SU-DHL-6 (cell line): ENCODE results near the gene CERS6.

Experiments used
- H2AFZ ChIP-seq: fragments of 200-600 bp; sonication (generic); 2 replicates; pipeline ENCODE4 v1.6.1; 2014; ENCODE audit warnings: low read depth, mild to moderate bottlenecking, moderate library complexity, mixed read lengths, antibody characterized with exemption, low read length; ENCODE audit not compliant: severe bottlenecking
- H3F3A ChIP-seq: fragments of 200-600 bp; shearing (Covaris generic); 2 replicates; pipeline ENCODE4 v1.6.0; 2016; ENCODE audit warnings: antibody characterized with exemption, mild to moderate bottlenecking; ENCODE audit not compliant: insufficient read depth
- H3K27ac ChIP-seq: fragments of 200-600 bp; sonication (generic); 2 replicates; pipeline ENCODE4 v1.5.1; 2016; ENCODE audit warnings: low read depth, mild to moderate bottlenecking, low read length, moderate library complexity, mixed read lengths
- H3K27me3 ChIP-seq: fragments of 200-600 bp; sonication (generic), shearing (Covaris generic); 2 replicates; pipeline ENCODE4 v1.6.0; 2014; ENCODE audit warnings: mild to moderate bottlenecking, low read length
- H3K36me3 ChIP-seq: fragments of 200-600 bp; sonication (generic); 2 replicates; pipeline ENCODE4 v1.6.1; 2014; ENCODE audit warnings: mild to moderate bottlenecking, low read length, mixed read lengths
- H3K4me2 ChIP-seq: fragments of 300-600, 200-600 bp; shearing (Covaris generic), sonication (generic); 2 replicates; pipeline ENCODE4 v1.6.0; 2014; ENCODE audit warnings: low read length, low read depth, mild to moderate bottlenecking; ENCODE audit not compliant: poor library complexity, severe bottlenecking
- H3K4me3 ChIP-seq: fragments of 200-600 bp; sonication (generic); 2 replicates; pipeline ENCODE4 v1.5.1; 2014; ENCODE audit warnings: antibody characterized with exemption, low read length, mild to moderate bottlenecking, mixed read lengths; ENCODE audit not compliant: insufficient read depth, poor library complexity, severe bottlenecking
- H3K79me2 ChIP-seq: fragments of 200-600 bp; sonication (generic); 2 replicates; pipeline ENCODE4 v1.6.1; 2014; ENCODE audit warnings: mild to moderate bottlenecking, low read length, moderate library complexity; ENCODE audit not compliant: insufficient read depth
- H3K9ac ChIP-seq: fragments of 200-600 bp; sonication (generic); 2 replicates; pipeline ENCODE4 v1.7.0; 2014; ENCODE audit warnings: mild to moderate bottlenecking, low read length
- H3K9me2 ChIP-seq: fragments of 200-600 bp; sonication (generic); replicated peaks from 2 replicates; pipeline ENCODE4 v1.6.1; 2014; ENCODE audit warnings: low read length; ENCODE audit not compliant: insufficient read depth
- H3K9me3 ChIP-seq: fragments of 200-600 bp; sonication (generic); 2 replicates; pipeline ENCODE4 v1.6.1; 2014; ENCODE audit warnings: low read length, mixed read lengths; ENCODE audit not compliant: insufficient read depth
- H4K20me1 ChIP-seq: fragments of 200-600 bp; sonication (generic); 2 replicates; pipeline ENCODE4 v1.6.1; 2014; ENCODE audit warnings: low read depth, mild to moderate bottlenecking, antibody characterized with exemption, low read length, moderate library complexity, mixed read lengths
- CTCF ChIP-seq: fragments of 200-600 bp; sonication (generic); IDR thresholded peaks from one replicate; pipeline ENCODE4 v1.5.1; 2017; ENCODE audit warnings: antibody characterized with exemption, mild to moderate bottlenecking, low read length, moderate library complexity; ENCODE audit not compliant: insufficient read depth, poor library complexity, severe bottlenecking
- EZH2phosphoT487 ChIP-seq: fragments of 200-600 bp; sonication (generic), shearing (Covaris generic); conservative IDR thresholded peaks from 2 replicates; pipeline ENCODE4 v1.6.1; 2018; ENCODE audit warnings: mild to moderate bottlenecking, antibody characterized with exemption, low read length, moderate library complexity, mixed read lengths

Gene CERS6

DNA sequence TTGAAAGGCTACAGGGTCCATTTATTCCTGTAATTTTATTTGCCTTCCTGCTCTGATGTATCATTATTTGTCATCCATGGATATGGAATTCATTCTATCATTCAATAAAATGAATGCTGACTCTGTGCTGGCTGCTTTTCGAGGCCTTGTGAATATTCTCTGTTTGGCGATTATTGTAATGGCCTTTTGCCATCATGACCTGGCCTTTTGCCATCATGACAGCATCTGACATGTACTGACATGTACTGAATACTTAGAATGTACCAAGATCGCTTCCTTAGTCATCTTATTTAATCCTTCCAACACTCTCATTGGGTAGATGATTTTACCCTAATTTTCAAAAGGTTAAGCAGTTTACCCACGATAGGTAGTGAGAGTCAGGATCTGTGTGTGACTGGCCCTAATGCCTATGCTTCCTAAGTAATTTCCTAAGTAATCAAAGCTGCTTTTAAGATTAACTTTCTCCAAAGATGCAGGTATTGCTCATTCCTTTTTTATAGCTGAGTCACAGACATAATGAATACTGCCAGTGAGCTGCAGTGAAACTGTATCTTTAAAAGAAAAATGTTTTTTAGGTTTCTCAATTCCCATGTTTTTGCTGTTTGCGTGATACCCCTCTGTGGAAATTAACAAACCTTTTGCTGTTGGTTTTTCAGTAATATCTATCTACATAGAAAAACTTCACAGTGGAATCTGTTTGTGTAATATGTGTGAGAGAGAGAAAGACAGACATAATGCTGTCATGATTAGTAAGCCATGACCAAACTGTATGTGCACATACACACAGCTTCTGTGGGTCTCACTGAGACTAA, 127.8 kb downstream of the CERS6 start:
- TF ChIP-seq CTCF (no peak), EZH2phosphoT487 (no peak)
- Histone ChIP-seq H3K27ac (no peak overlapping the region), H3K36me3 (no peaks in the 10 kb centered on the region), H3K79me2 (no peaks in the 10 kb centered on the region), H3K4me2 (no peak overlapping the region), H3K9me2 (no peaks in the 10 kb centered on the region), H3K9ac (no peak overlapping the region), H3K27me3 (no peaks in the 10 kb centered on the region), H4K20me1 (no peaks in the 10 kb centered on the region), H3F3A (no peaks in the 10 kb centered on the region), H2AFZ (no peak overlapping the region), H3K4me3 (no peak overlapping the region), H3K9me3 (no peaks in the 10 kb centered on the region)

DNA sequence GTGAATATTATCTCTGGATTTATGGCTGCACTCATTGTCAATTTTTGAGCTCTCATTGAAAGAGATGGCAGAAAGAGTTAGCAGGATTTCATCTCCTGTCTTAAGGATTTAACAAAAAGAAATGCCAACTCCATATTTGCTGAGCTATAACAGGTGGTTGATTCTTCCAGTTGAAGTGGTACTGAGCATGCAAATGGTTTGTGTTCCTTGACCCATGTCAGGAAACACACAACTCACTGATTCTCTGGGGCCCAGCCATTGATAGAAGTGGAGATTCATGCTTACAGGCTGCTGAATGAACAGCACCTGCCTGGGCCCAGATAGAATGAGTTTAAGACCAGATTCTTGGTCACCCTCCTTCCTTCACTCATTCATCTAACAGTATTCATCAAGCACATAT, 128.8 kb downstream of the CERS6 start:
- no peaks in the 10 kb centered on the region for H3K79me2 ChIP-seq
- H2AFZ ChIP-seq, result no peak overlapping the region
- H3K9me2 ChIP-seq, result no peaks in the 10 kb centered on the region
- H3K27me3 ChIP-seq, result no peaks in the 10 kb centered on the region
- H3K4me2 ChIP-seq, result no peak overlapping the region
- TF ChIP-seq EZH2phosphoT487, result no peak
- TF ChIP-seq CTCF, result no peak
- H3K27ac ChIP-seq, result no peak overlapping the region
- H3F3A ChIP-seq, result no peaks in the 10 kb centered on the region
- no peak overlapping the region for H3K4me3 ChIP-seq
- H4K20me1 ChIP-seq, result no peaks in the 10 kb centered on the region
- H3K9me3 ChIP-seq, result no peaks in the 10 kb centered on the region
- no peak overlapping the region for H3K9ac ChIP-seq
- no peaks in the 10 kb centered on the region for H3K36me3 ChIP-seq

DNA sequence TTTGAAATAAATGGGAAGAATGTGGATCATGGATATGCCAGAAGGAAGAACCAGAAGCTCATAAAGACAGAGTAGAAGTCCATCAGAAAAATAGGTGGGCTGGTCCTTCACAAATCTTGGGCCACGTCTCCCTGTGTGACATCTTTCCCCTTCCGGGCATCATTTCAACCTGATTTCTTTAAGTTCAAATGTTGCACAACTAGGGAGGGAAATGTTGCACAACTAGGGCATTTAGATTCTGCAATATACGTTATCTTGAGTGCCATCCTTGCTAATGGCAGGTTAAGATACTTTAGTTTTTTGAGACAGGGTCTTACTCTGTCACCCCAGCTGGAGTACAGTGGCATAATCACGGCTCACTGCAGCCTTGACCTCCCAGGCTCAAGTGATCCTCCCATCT, 129.6 kb downstream of the CERS6 start:
- no peaks in the 10 kb centered on the region for H3K9me3 ChIP-seq

More for the DNA sequence above, 129.6 kb downstream of the CERS6 start:
- H4K20me1 ChIP-seq, result no peaks in the 10 kb centered on the region
- no peak for TF ChIP-seq CTCF
- TF ChIP-seq EZH2phosphoT487, result no peak
- H3K4me2 ChIP-seq, result no peak overlapping the region
- no peaks in the 10 kb centered on the region for H3K36me3 ChIP-seq
- H3F3A ChIP-seq, result no peaks in the 10 kb centered on the region
- H2AFZ ChIP-seq, result no peak overlapping the region
- no peaks in the 10 kb centered on the region for H3K79me2 ChIP-seq
- H3K27ac ChIP-seq, result no peak overlapping the region
- H3K9ac ChIP-seq, result no peak overlapping the region
- no peak overlapping the region for H3K4me3 ChIP-seq
- no peaks in the 10 kb centered on the region for H3K9me2 ChIP-seq
- no peaks in the 10 kb centered on the region for H3K27me3 ChIP-seq
